ENCODE measurements around the gene PPP6R1. TPM values are rescaled to one million over a fixed set of nuclear protein-coding genes. Genes with fewer than 3 reads are reported as not detected.

Gene PPP6R1
- total RNA-seq, 1 donor from 2014 or later, result 216 TPM

GRCh38 chr19:55297267-55297666, 38.5 kb upstream of the PPP6R1 start:
- Mint-ChIP-seq H3K36me3 (ENCODE audit: low read depth) (no peaks in the 10 kb centered on the region), H3K27me3 (no peaks in the 10 kb centered on the region), H3K27ac (no peak overlapping the region), H3K4me3 (no peak overlapping the region), H3K4me1 (peaks cover 8% of the 10 kb centered on the region), H3K9me3 (no peaks in the 10 kb centered on the region)
- no peak for DNase-seq
- intact Hi-C loops (cut with micrococcal nuclease), result no loop called here

DNA sequence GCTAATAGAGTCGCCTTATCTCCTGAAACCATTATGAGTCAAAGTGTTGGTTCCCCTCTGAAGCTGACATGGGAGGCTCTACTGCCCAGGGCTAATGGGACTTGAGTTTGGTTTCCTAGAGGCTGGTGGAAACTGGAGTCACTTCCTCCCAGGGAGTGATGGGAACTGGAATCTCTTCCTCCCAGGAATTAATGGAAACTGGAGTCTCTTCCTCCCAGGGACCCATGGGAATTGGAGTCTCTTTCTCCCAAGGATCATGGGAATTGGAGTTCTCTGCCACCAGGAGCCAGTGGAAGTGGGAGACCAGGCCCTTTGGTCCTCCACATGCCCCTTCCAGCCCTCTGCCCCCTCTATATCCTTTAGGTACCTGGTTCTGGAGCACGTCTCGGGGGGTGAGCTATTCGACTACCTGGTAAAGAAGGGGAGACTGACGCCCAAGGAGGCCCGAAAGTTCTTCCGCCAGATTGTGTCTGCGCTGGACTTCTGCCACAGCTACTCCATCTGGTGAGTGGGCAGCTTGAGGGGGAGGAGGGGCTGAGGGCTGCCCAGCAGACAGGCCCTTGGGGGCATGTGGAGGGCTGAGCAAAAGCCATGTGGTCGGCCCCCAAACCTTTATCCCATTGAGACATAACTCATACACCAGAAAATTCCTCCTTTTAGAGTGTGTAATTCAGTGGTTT, 30.4 kb upstream of the PPP6R1 start:
- Mint-ChIP-seq H3K27me3 (no peaks in the 10 kb centered on the region), H3K27ac (no peak overlapping the region), H3K4me1 (peaks cover 2% of the 10 kb centered on the region), H3K4me3 (no peak overlapping the region), H3K36me3 (ENCODE audit: low read depth) (no peaks in the 10 kb centered on the region), H3K9me3 (no peaks in the 10 kb centered on the region)
- DNase-seq, result no peak
- intact Hi-C loops (cut with micrococcal nuclease), result no loop called here

GRCh38 chr19:55287361-55288079, 28.7 kb upstream of the PPP6R1 start:
- no peaks in the 10 kb centered on the region for H3K36me3 Mint-ChIP-seq (ENCODE audit: low read depth)
- no peaks in the 10 kb centered on the region for H3K9me3 Mint-ChIP-seq
- no peak overlapping the region for H3K27ac Mint-ChIP-seq
- peaks cover 4% of the 10 kb centered on the region for H3K27me3 Mint-ChIP-seq
- intact Hi-C loops (cut with micrococcal nuclease), result no loop called here
- H3K4me1 Mint-ChIP-seq, result peaks cover 7% of the 10 kb centered on the region
- H3K4me3 Mint-ChIP-seq, result no peak overlapping the region
- DNase-seq, result no peak

DNA sequence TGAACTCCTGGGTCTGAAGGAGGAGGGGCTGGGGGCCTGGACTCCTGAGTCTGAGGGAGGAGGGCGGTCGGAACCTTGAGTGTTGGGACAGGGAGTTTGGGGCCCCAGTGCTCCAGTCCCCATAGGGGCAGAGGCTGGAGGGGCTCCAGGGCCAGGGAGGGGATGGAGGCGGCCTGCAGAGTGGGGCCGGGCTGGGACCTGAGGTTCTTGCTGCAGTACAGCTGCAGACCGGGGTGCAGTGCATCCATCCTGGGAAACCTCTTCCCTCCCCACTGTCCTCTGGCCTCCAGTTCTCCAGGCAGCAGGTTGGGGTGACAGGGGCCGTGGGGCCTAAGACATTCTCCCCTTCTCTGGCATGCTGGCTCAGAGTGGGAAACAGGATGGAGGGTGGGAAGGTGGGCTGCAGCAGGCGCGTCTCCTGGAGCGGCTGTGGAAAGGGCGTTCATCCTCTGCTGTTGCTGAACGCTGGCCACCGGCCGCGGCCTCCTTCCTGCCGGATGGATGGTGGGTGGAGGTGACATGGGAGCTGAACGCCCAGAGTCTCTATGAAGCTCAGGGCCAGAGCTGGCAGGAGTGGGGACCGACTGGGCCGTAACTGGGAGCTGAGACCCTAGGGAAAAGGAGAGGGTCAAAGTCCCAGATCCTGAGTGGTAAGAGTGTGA, 26.5 kb upstream of the PPP6R1 start:
- Mint-ChIP-seq H3K9me3 (no peaks in the 10 kb centered on the region), H3K4me1 (peaks cover 17% of the 10 kb centered on the region), H3K27me3 (peaks cover 4% of the 10 kb centered on the region), H3K4me3 (peak overlapping the region; percentile 39), H3K36me3 (ENCODE audit: low read depth) (no peaks in the 10 kb centered on the region), H3K27ac (no peak overlapping the region)
- DNase-seq, result no peak
- intact Hi-C loops (cut with micrococcal nuclease), result no loop called here

DNA sequence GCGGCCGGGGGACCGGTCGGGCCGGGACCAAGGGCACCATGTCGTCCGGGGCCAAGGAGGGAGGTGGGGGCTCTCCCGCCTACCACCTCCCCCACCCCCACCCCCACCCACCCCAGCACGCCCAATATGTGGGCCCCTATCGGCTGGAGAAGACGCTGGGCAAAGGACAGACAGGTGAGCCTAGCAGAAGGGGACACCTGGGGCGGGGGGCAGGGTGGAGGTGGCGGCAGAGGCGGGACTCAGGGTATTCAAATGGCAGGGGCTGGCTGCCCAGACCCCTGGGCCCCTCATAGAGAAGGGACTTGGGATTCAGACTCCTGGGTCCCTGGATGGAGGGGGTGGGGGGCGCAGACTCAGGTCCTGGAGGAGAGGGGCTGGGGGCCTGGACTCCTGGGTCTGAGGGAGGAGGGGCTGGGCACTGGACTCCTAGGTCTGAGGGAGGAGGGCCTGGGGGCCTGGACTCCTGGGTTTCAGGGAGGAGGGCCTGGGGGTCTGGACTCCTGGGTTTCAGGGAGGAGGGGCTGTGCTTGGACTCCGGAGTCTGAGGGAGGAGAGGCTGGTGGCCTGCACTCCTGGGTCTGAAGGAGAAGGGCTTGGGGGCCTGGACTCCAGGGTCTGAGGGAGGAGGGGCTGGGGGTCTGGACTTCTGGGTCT, 25.7 kb upstream of the PPP6R1 start:
- H3K4me3 Mint-ChIP-seq, result peak overlapping the region; percentile 39
- H3K27ac Mint-ChIP-seq, result no peak overlapping the region
- intact Hi-C loops (cut with micrococcal nuclease), result no loop called here
- H3K36me3 Mint-ChIP-seq (ENCODE audit: low read depth), result peaks cover 3% of the 10 kb centered on the region
- H3K4me1 Mint-ChIP-seq, result peaks cover 23% of the 10 kb centered on the region
- H3K27me3 Mint-ChIP-seq, result peaks cover 4% of the 10 kb centered on the region
- no peak for DNase-seq
- H3K9me3 Mint-ChIP-seq, result no peaks in the 10 kb centered on the region

- peak; percentile 82 for DNase-seq
- peaks cover 3% of the 10 kb centered on the region for H3K36me3 Mint-ChIP-seq (ENCODE audit: low read depth)
- H3K9me3 Mint-ChIP-seq, result no peaks in the 10 kb centered on the region
- H3K4me1 Mint-ChIP-seq, result peaks cover 25% of the 10 kb centered on the region
- intact Hi-C loops (cut with micrococcal nuclease), result no loop called here
- H3K27ac Mint-ChIP-seq, result peak within 1 kb of the TSS; percentile 8
- H3K27me3 Mint-ChIP-seq, result peaks cover 4% of the 10 kb centered on the region
- H3K4me3 Mint-ChIP-seq, result peak within 1 kb of the TSS; percentile 69
These were observed 24.9 kb upstream of the PPP6R1 start, which contains the start of gene BRSK1 for GRCh38 chr19:55283548-55284377. Gene BRSK1, plus strand, starts transcription at chr19:55283997. Its CDS starts 446 bp downstream, at chr19:55284443.

- Mint-ChIP-seq H3K9me3 (no peaks in the 10 kb centered on the region), H3K4me1 (peaks cover 31% of the 10 kb centered on the region), H3K27me3 (peaks cover 4% of the 10 kb centered on the region), H3K4me3 (peak within 1 kb of the TSS; percentile 100), H3K36me3 (ENCODE audit: low read depth) (peaks cover 12% of the 10 kb centered on the region), H3K27ac (peak within 1 kb of the TSS; percentile 99)
- DNase-seq, result peak; percentile 98
- intact Hi-C loops (cut with micrococcal nuclease), result loop anchor here (1.0 kb wide), 3 partner anchors 21 to 105 kb away; partner anchors contain the start of genes KMT5C, PPP6R1 and RPL28
These were observed 21.2 kb upstream of the PPP6R1 start, which contains the start of gene HSPBP1 for GRCh38 chr19:55279770-55280643. Gene HSPBP1, minus strand, starts transcription at chr19:55280110. Its CDS starts 502 bp downstream, at chr19:55279608.

DNA sequence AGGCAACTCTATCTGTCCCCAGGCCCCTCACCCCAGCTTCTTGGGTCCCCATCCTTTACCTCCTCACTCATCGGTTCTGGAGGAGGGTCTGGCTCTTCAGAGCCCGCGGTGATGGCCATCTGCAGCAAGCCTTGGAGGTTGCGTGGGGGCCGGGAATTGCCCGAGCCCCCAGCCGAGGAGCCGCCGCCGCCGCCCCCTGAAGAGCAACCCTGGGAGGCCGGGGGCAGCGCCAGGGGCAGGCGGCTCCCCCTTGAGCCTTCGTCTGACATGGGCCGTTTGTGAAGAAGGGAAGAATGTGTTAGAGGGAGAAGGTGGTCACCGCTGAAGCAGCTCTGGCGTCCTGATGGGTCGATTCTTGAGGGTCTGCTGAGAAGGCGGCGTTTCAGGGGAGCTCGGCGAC, 20.5 kb upstream of the PPP6R1 start:
- Mint-ChIP-seq H3K27ac (peak overlapping the region; percentile 99), H3K4me1 (peaks cover 31% of the 10 kb centered on the region), H3K27me3 (peaks cover 4% of the 10 kb centered on the region), H3K9me3 (no peaks in the 10 kb centered on the region), H3K4me3 (peak overlapping the region; percentile 100), H3K36me3 (ENCODE audit: low read depth) (peaks cover 12% of the 10 kb centered on the region)
- intact Hi-C loops (cut with micrococcal nuclease), result no loop called here
- DNase-seq, result no peak

DNA sequence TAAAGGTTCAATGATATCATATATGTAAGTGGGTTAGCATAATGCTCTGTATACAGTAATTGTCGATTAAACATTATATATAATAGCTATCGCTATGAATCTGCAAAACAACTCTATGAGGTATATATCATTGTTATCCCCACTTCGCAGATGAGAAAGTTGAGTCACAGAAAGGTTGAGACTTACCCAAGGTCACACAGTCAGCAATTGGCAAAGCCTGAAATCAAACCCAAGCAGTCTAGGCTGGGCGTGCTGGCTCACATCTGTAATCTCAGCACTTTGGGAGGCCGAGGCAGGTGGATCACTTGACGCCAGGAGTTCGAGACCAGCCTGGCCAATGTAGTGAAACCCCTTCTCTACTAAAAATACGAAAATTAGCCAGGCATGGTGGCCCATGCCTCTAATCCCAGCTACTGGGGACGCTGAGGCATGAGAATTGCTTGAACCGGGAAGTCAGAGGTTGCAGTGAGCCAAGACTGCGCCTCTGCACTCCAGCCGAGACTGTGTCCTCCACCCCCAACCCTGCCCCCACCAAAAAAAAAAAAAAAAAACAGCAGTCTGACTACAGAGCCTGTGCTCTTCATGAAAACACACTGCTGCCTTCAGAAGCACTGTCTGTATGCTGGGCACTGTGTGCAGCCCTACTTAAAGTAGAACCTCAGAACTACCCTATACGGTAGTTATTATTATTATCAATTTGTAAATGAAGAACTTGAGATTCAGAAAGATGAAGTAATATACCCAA, 19.7 kb upstream of the PPP6R1 start:
- Mint-ChIP-seq H3K9me3 (no peaks in the 10 kb centered on the region), H3K36me3 (ENCODE audit: low read depth) (peaks cover 15% of the 10 kb centered on the region), H3K27me3 (peaks cover 3% of the 10 kb centered on the region), H3K4me1 (peaks cover 30% of the 10 kb centered on the region), H3K4me3 (peak overlapping the region; percentile 100), H3K27ac (no peak overlapping the region)
- no peak for DNase-seq
- intact Hi-C loops (cut with micrococcal nuclease), result no loop called here

GRCh38 chr19:55277494-55277893, 18.7 kb upstream of the PPP6R1 start:
- H3K27ac Mint-ChIP-seq, result no peak overlapping the region
- no peak for DNase-seq
- peaks cover 16% of the 10 kb centered on the region for H3K36me3 Mint-ChIP-seq (ENCODE audit: low read depth)

GRCh38 chr19:55276720-55277430, 18.1 kb upstream of the PPP6R1 start:
- Mint-ChIP-seq H3K27ac (no peak overlapping the region), H3K4me1 (peaks cover 26% of the 10 kb centered on the region), H3K27me3 (no peaks in the 10 kb centered on the region), H3K4me3 (no peak overlapping the region), H3K36me3 (ENCODE audit: low read depth) (peaks cover 21% of the 10 kb centered on the region), H3K9me3 (no peaks in the 10 kb centered on the region)
- intact Hi-C loops (cut with micrococcal nuclease), result no loop called here
- DNase-seq, result no peak

More at GRCh38 chr19:55277494-55277893, 18.7 kb upstream of the PPP6R1 start:
- H3K27me3 Mint-ChIP-seq, result no peaks in the 10 kb centered on the region
- H3K4me3 Mint-ChIP-seq, result no peak overlapping the region
- H3K4me1 Mint-ChIP-seq, result peaks cover 26% of the 10 kb centered on the region
- no peaks in the 10 kb centered on the region for H3K9me3 Mint-ChIP-seq
- intact Hi-C loops (cut with micrococcal nuclease), result no loop called here

Data from activated CD4-positive, alpha-beta T cell treated with anti-CD3 and anti-CD28 coated beads, Interleukin-2, amount 10 ng/mL, durations not matched to agents 24 days and 14 days (primary cell).